NCI-H524 (cell line): Measurements from ENCODE around the gene RNH1.

Experiments
- DNase-seq, 2 experiments: peaks; one replicate each; lab custom pipeline; 2025; lab: John Stamatoyannopoulos, UW

RNH1 gene

GRCh38 chr11:459511-460220 lies 47.4 kb downstream of the RNH1 start:
- DNase-seq, result no peak

GRCh38 chr11:457111-457760 lies 49.8 kb downstream of the RNH1 start:
- no peak for DNase-seq

GRCh38 chr11:456533-456932 lies 50.5 kb downstream of the RNH1 start:
- no peak for DNase-seq

- DNase-seq, result no peak
These were observed 51.4 kb downstream of the RNH1 start for GRCh38 chr11:455566-456147.

GRCh38 chr11:454801-455565 lies 52.1 kb downstream of the RNH1 start:
- DNase-seq, result no peak

- DNase-seq, result no peak
These were observed 53.0 kb downstream of the RNH1 start for GRCh38 chr11:454043-454442.

- DNase-seq, result no peak
These were observed 53.5 kb downstream of the RNH1 start for GRCh38 chr11:453564-453963.

- DNase-seq, result no peak
These were observed 54.0 kb downstream of the RNH1 start for GRCh38 chr11:452916-453527.

GRCh38 chr11:452203-452744 lies 54.8 kb downstream of the RNH1 start:
- DNase-seq, result no peak

GRCh38 chr11:451738-452137 lies 55.3 kb downstream of the RNH1 start:
- no peak for DNase-seq

- peak; percentile 27 to 63 for DNase-seq
These were observed 56.1 kb downstream of the RNH1 start for GRCh38 chr11:450809-451451.

GRCh38 chr11:449889-450808 lies 56.9 kb downstream of the RNH1 start, which contains the start of gene PTDSS2:
Gene PTDSS2 (plus strand): TSS chr11:450279. CDS start chr11:450456, 177 bp downstream.
- DNase-seq, result peak; percentile 93

GRCh38 chr11:447923-448731 lies 58.9 kb downstream of the RNH1 start:
- peak; percentile 92 to 97 for DNase-seq

GRCh38 chr11:446891-447290 lies 60.2 kb downstream of the RNH1 start:
- no peak for DNase-seq

GRCh38 chr11:445765-446588 lies 61.1 kb downstream of the RNH1 start:
- no peak for DNase-seq
